Psoas muscle (tissue), 8 donors: ENCODE results near the gene SNAPC1. TPM values are rescaled to one million over a fixed set of nuclear protein-coding genes. Genes with fewer than 3 reads are reported as not detected.

ENCODE experiments used
- ATAC-seq, 4 donors: fragments of 200-7000 bp; cut with Tn5 transposase; one replicate each; pipeline ENCODE4 v1.9.1; 2020; ENCODE audit warnings: moderate library complexity in 3 of 4, mild to moderate bottlenecking in 2 of 4
- DNase-seq, 2 donors: peaks; one replicate each; pipeline ENCODE4 v3.0.0-alpha.2; 2020
- H3K27ac ChIP-seq: fragments of 200-600 bp; one replicate; pipeline ENCODE4 v1.8.0; 2022
- H3K27me3 ChIP-seq, 3 donors: fragments of 200-600 bp in 1 of 3; one replicate each; pipeline versions ENCODE4 v1.6.1 to v1.8.0; 2013 to 2022; ENCODE audit warnings: low read length in 2 of 3, mild to moderate bottlenecking in 2 of 3, moderate library complexity in 1 of 3; ENCODE audit not compliant: insufficient read depth in 3 of 3
- H3K36me3 ChIP-seq, 2 donors: fragments of 200-600 bp in 1 of 2; one replicate each; pipeline versions ENCODE4 v1.6.1 to v1.8.0; 2013 to 2022; ENCODE audit warnings: low read depth in 1 of 2, mild to moderate bottlenecking in 1 of 2, moderate library complexity in 1 of 2; ENCODE audit not compliant: insufficient read depth in 1 of 2
- H3K4me1 ChIP-seq: fragments of 200-600 bp; one replicate; pipeline ENCODE4 v1.8.0; 2022
- H3K4me3 ChIP-seq: fragments of 200-600 bp; one replicate; pipeline ENCODE4 v1.8.0; 2022; ENCODE audit warnings: mild to moderate bottlenecking
- H3K9me3 ChIP-seq: fragments of 200-600 bp; one replicate; pipeline ENCODE4 v1.8.0; 2022
- CTCF ChIP-seq: fragments of 200-600 bp; IDR thresholded peaks from one replicate; pipeline ENCODE4 v1.8.0; 2022; ENCODE audit warnings: antibody characterized with exemption
- WGBS, 3 donors: extraction: QIAGEN DNeasy Blood & Tissue Kit; methylation state at CpG; one replicate each; pipeline versions ENCODE4 v1.1.6 to v1.1.7; 2013; 5-methylcytosine and 5-hydroxymethylcytosine counted together
- intact Hi-C, 2 donors: fragments of 100-400 bp; cut with DNase I; formaldehyde crosslinking; loops; one replicate each; pipeline versions ENCODE4 v1.11.0 to v1.14.2; 2022
- polyA plus RNA-seq, 3 donors: library from polyadenylated mRNA; stranded (reverse); fragments of 200-250 nt; gene quantifications; one replicate each; pipeline ENCODE4 v1.2.3, GENCODE V29; 2013
- total RNA-seq, 4 donors: library from RNA; stranded (reverse); fragmentation: NEBNext Ultra II Directional in 2 of 4; extraction: Animal tissue kit (Norgen Biotek cat#: 25700) in 2 of 4; gene quantifications; one replicate each; pipeline versions ENCODE4 v1.2.1 to v1.2.4, GENCODE V29; 2021 to 2023
- donor health status: healthy with polysubstance abuse.
- donor health status: DM: no; HTN: no; CAD: no; lungs with moderate emphysema.
- donor health status: Bipolar disorder and iron deficiency.
- donor health status: healthy.
- donor health status: DM: yes; HTN: yes; CAD: no.
- donor health status: DM: no; HTN: no; CAD: no.
- donor health status: DM: no; HTN: no; CAD: no.
- donor health status: DM: yes; HTN: yes; CAD: no.

The SNAPC1 gene
- total and polyA plus RNA-seq, 7 donors, result 1.6 to 7.0 (median 4.6) TPM

GRCh38 chr14:61837336-61838229 lies 75.4 kb downstream of the SNAPC1 start:
- no peak overlapping the region for H3K4me3 ChIP-seq
- H3K27ac ChIP-seq, result no peak overlapping the region
- intact Hi-C loops, result loop anchor here (1.0 to 5.0 kb wide), 3 partner anchors 376 to 540 kb away; no protein-coding TSS in a partner anchor
- H3K9me3 ChIP-seq, result no peaks in the 10 kb centered on the region
- ATAC-seq (peak; percentile 90 to 99 (median 94)), DNase-seq (peak; percentile 64 to 78)
- no peaks in the 10 kb centered on the region for H3K36me3 ChIP-seq
- H3K4me1 ChIP-seq, result no peaks in the 10 kb centered on the region
- 42 to 46% (median 46%) methylated on average over 10 of the region's 10 CpGs for WGBS, 3 donors
- H3K27me3 ChIP-seq, result no peaks in the 10 kb centered on the region
- peak; percentile 96 for TF ChIP-seq CTCF

GRCh38 chr14:61838661-61839245 lies 76.5 kb downstream of the SNAPC1 start:
- no peak for DNase-seq
- Histone ChIP-seq H3K27me3 (no peaks in the 10 kb centered on the region), H3K36me3 (no peaks in the 10 kb centered on the region), H3K9me3 (no peaks in the 10 kb centered on the region), H3K4me1 (no peaks in the 10 kb centered on the region), H3K27ac (no peak overlapping the region), H3K4me3 (no peak overlapping the region)
- no peak for ATAC-seq
- intact Hi-C loops, result loop anchor here in 1 of 2 donors (5.0 kb wide), 1 partner anchor 541 kb away; no protein-coding TSS in a partner anchor
- no peak for TF ChIP-seq CTCF
- 79 to 84% (median 79%) methylated on average over 5 of the region's 5 CpGs for WGBS, 3 donors

GRCh38 chr14:61839507-61839906 lies 77.3 kb downstream of the SNAPC1 start:
- intact Hi-C loops, result loop anchor here in 1 of 2 donors (5.0 kb wide), 1 partner anchor 542 kb away; no protein-coding TSS in a partner anchor
- H3K9me3 ChIP-seq, result no peaks in the 10 kb centered on the region
- H3K27ac ChIP-seq, result no peak overlapping the region
- no peak for TF ChIP-seq CTCF
- no peak overlapping the region for H3K4me3 ChIP-seq
- no peaks in the 10 kb centered on the region for H3K27me3 ChIP-seq
- H3K36me3 ChIP-seq, result no peaks in the 10 kb centered on the region
- ATAC-seq, result no peak
- WGBS, 3 donors, result 47 to 52% (median 49%) methylated on average over 4 of the region's 4 CpGs
- DNase-seq, result no peak
- H3K4me1 ChIP-seq, result no peaks in the 10 kb centered on the region

GRCh38 chr14:61841145-61841544 lies 78.9 kb downstream of the SNAPC1 start:
- no peak overlapping the region for H3K4me3 ChIP-seq
- peaks cover 0 to 6% (median 0%) of the 10 kb centered on the region in 3 donors for H3K27me3 ChIP-seq
- TF ChIP-seq CTCF, result no peak
- no peak for ATAC-seq
- H3K36me3 ChIP-seq, result no peaks in the 10 kb centered on the region
- DNase-seq, result no peak
- H3K4me1 ChIP-seq, result no peaks in the 10 kb centered on the region
- intact Hi-C loops, result no loop called here
- no peaks in the 10 kb centered on the region for H3K9me3 ChIP-seq
- no peak overlapping the region for H3K27ac ChIP-seq

Other genes with a start within 250 kb of the SNAPC1 start
- gene HIF1A, start 66.9 kb upstream of the SNAPC1 start, total RNA-seq, result 10 to 100 TPM; 16.5 to 32.4 (median 24.5) TPM
- 10 to 100 TPM in 1 of 3 donors, 1 to 10 TPM in 2; 4.3 to 20.7 (median 8.9) TPM for gene HIF1A, start 66.9 kb upstream of the SNAPC1 start, polyA plus RNA-seq
- gene SYT16, start 50.3 kb downstream of the SNAPC1 start, total RNA-seq, result not detected
- under 1 TPM in 1 of 3 donors, not detected in 2; 0.06 TPM for gene SYT16, start 50.3 kb downstream of the SNAPC1 start, polyA plus RNA-seq